GM18511 (cell line): ENCODE data around the gene FRG2B.
"Not testable (repeated sequence)": the region's sequence is repeated elsewhere in the genome, so short reads cannot be mapped to it uniquely, and the experiment has no call there.

Source experiments
- ATAC-seq: cut with Tn5 transposase; IDR thresholded peaks from one replicate; pipeline ENCODE4 v1.9.1; 2021; ENCODE audit warnings: mild to moderate bottlenecking, moderate library complexity; ENCODE audit not compliant: unreplicated experiment

The FRG2B gene

DNA sequence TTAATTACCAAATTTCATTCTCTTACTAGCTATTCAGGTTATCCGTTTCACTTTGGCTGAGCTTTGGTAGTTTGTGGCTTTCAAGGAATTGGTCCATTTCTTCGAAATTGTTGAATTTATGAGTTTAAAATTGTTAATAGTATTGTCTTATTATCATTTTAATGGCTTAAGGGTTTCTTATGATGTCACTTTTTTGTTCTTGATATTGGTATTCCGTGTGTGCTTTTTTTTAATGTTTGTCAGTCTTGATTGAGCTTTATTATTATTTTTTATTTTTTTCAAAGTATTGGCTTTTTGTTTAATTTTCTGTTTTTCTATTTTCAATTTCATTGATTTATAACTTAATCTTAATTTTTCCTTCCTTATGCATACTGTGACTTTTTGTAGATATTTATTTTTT, 25.9 kb downstream of the FRG2B start:
- ATAC-seq, result no peak

DNA sequence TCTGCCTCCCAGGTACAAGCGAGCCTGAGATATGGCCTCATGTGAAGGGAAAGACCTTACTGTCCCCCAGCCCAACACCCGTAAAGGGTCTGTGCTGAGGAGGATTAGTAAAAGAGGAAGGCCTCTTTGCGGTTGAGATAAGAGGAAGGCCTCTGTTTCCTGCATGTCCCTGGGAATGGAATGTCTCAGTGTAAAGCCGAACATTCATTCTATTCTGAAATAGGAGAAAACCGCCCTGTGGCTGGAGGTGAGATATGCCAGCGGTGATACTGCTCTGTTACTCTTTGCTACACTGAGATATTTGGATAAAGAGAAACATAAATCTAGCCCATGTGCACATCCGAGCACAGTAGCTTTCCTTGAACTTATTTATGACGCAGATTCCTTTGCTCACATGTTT, 26.7 kb downstream of the FRG2B start:
- not testable (repeated sequence) for ATAC-seq

DNA sequence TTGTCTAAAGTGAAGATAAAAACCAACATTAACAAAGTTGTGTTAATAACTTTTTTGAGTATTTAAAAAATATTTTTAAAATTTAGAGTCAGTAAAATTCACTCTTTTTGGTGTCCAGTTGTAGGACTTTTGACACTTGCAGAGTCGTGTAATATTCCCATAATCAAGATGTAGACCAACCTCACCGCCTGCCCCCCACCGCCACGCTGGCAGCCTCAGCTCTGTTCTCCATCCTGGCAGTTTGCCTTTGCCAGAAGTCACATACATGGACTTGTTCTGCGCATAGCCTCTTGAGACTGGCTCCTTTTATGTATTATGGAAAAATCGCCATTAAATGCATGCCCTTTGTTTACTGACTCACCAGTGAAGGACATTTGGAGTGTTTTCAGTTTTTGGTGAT, 33.9 kb downstream of the FRG2B start:
- ATAC-seq, result no peak

DNA sequence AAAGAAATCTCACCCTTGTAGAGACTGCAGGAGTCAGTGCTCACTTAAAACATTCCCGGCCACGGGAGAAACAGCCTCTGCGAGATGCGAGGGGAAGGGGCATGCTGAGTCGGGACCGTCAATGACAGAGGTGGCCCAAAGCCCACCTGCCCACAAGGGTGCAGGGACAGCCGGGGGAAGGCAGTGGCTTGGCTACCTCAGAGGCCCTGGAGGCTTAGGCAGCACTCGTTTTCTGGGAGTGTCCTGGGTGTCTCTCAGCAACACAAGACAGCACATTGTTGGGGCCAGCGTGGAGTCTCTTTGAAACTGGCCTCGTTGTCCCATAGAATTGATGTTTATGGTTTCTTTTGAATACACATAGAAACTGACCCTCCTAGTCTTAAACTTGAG, 35.6 kb downstream of the FRG2B start:
- ATAC-seq, result no peak

DNA sequence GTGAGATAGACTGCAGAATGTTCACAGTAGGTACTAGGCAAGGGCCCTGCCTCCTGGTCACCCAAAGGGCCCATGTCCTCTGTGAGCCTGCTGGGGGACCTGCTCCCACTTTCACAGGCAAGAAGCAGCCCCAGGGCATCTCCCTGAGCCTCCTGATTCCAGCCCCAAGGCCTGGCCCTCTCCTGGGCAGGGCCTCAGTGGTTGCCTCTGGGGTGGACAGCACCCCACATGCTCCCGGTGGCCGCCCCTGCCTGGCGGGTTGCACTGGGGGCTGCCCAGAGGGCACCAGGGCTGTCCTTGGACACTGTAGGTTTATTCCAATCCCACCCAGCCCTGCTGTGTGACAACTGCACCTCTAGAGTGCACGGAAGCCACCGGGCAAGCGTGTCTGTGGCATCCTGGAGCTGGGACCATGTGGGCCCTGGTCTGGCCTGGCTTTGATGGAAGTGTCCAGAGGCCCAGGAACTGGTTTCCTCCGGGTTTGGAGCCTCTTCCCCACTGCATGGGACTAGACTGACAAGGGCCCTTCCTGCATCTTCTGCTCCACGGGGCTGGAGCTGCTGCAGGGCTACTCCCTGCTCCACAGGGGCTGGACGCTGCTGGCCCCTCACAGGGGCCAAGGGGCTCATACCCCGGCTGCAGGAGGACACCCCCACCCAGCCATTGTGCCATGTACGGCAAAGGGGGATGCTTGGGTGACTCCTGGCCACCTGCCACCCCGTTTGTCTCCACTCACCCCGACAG, 36.2 kb downstream of the FRG2B start:
- ATAC-seq, result no peak

DNA sequence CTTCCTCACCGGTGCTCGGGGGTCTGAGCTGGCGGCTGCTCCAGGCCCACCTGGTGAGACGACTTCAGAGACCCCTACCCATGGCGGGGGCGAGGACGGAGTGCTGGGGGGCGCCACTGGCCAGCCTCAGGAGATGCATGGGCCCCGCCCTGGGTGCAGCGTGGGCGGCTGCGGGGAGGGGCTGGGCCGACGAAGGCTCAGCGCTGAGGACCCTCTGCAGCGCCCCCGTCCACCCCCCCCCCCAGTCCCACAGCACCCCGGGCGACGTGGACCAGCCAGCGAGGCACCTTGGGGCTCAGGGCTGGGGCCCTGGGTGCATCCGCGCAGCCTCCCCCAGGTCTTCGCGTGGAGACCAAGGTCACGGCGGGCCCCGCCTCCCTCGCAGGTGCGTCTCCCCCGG, 49.6 kb downstream of the FRG2B start:
- ATAC-seq, result not testable (repeated sequence)
